ENCODE results near the gene BCL7A. TPM values are rescaled to one million over a fixed set of nuclear protein-coding genes. Genes with fewer than 3 reads are reported as not detected.

BCL7A gene
- polyA plus RNA-seq, 1 of the 3 experiments (the other 2 are of a cell fraction), result 34.0 TPM

- Histone ChIP-seq H3K36me3 (replicated peaks in 1 of 2; ENCODE audit: control insufficient read depth in 1 of 2, insufficient read depth in 2 of 2, low read length in 1 of 2) (peaks cover 9 to 11% of the 10 kb centered on the region in 2 experiments), H3K9me3 (no peaks in the 10 kb centered on the region), H3K9me2 (no peaks in the 10 kb centered on the region), H3K4me3 (ENCODE audit: low read depth in 2 of 2, low read length in 1 of 2) (no peak overlapping the region), H3K9ac (no peak overlapping the region), H3K27me3 (ENCODE audit: insufficient read depth) (no peaks in the 10 kb centered on the region), H4K20me1 (ENCODE audit: insufficient read depth) (peaks cover 21% of the 10 kb centered on the region), H3K4me1 (ENCODE audit: control insufficient read depth in 1 of 2, insufficient read depth in 2 of 2, low read depth in 1 of 2, low read length in 1 of 2) (peaks cover 9 to 11% of the 10 kb centered on the region in 2 experiments; a peak in 2 of 4 replicates), H2AFZ (ENCODE audit: low read depth) (no peak overlapping the region), H3K27ac (ENCODE audit: low read depth in 2 of 2, low read length in 1 of 2) (no peak overlapping the region), H3K4me2 (no peak overlapping the region), H3K79me2 (ENCODE audit: insufficient read depth) (peaks cover 92% of the 10 kb centered on the region), H3F3A (replicated peaks; ENCODE audit: insufficient read depth) (peaks cover 25% of the 10 kb centered on the region)
- ChIA-PET CTCF (interaction anchor here (0.7 to 3.5 kb wide), 8 partner anchors 9 to 39 kb away, joined by 3 to 12 read pairs (median 4); no protein-coding TSS in a partner anchor), POLR2A (interaction anchor here (0.6 to 2.4 kb wide), 2 partner anchors 10 to 30 kb away, joined by 3 to 7 read pairs; partner anchors contain the start of gene MLXIP)
- DNase-seq, result no peak
- TF ChIP-seq PBX3 (IDR thresholded peaks at IDR 0.05) (no peak), IRF3 (IDR thresholded peaks at IDR 0.05; ENCODE audit: low read depth, low read length) (no peak), GATA2 (CRISPR knock-in tag; IDR thresholded peaks at IDR 0.05) (no peak), NFIC (IDR thresholded peaks at IDR 0.05; ENCODE audit: borderline replicate concordance) (no peak), TEAD4 (IDR thresholded peaks at IDR 0.05; ENCODE audit: borderline replicate concordance, insufficient read depth) (no peak), REST (IDR thresholded peaks at IDR 0.05; ENCODE audit: low read depth, low read length) (no peak), TAF1 (IDR thresholded peaks at IDR 0.05; ENCODE audit: borderline replicate concordance, low read depth, low read length) (no peak), CHD2 (IDR thresholded peaks at IDR 0.05; ENCODE audit: low read length, partially characterized antibody) (no peak), MXI1 (IDR thresholded peaks at IDR 0.05; ENCODE audit: low read depth, low read length) (no peak), ELF1 (IDR thresholded peaks at IDR 0.05) (no peak), EZH2phosphoT487 (IDR thresholded peaks at IDR 0.05; ENCODE audit: borderline replicate concordance, low read depth) (no peak), POLR2AphosphoS5 (IDR thresholded peaks at IDR 0.05; ENCODE audit: low read depth, low read length) (no peak), CTCF (IDR thresholded peaks at IDR 0.05) (no peak), EP300 (IDR thresholded peaks at IDR 0.05; ENCODE audit: borderline replicate concordance in 1 of 2, low read depth in 1 of 2, low read length in 1 of 2) (no peak), MAX (IDR thresholded peaks at IDR 0.05; ENCODE audit: low read depth) (no peak), GABPA (IDR thresholded peaks at IDR 0.05; ENCODE audit: low read depth) (no peak), USF1 (IDR thresholded peaks at IDR 0.05; ENCODE audit: borderline replicate concordance, low read depth) (no peak), ZBTB33 (IDR thresholded peaks at IDR 0.05; ENCODE audit: borderline replicate concordance, low read depth) (no peak)
- 94% methylated on average over 9 of the region's 9 CpGs for WGBS (ENCODE audit: low lambda C conversion rate)
Measured at GRCh38 chr12:122088179-122088810, 66.6 kb downstream of the BCL7A start.
